ENCODE measurements around the gene CYP3A7. TPM values are rescaled to one million over a fixed set of nuclear protein-coding genes. Genes with fewer than 3 reads are reported as not detected.
"Not testable (repeated sequence)": the region's sequence is repeated elsewhere in the genome, so short reads cannot be mapped to it uniquely, and the experiment has no call there.

CYP3A7 gene
- total and polyA plus RNA-seq, 9 donors, result 0.04 to 0.36 (median 0.29) TPM; not detected in 3

DNA sequence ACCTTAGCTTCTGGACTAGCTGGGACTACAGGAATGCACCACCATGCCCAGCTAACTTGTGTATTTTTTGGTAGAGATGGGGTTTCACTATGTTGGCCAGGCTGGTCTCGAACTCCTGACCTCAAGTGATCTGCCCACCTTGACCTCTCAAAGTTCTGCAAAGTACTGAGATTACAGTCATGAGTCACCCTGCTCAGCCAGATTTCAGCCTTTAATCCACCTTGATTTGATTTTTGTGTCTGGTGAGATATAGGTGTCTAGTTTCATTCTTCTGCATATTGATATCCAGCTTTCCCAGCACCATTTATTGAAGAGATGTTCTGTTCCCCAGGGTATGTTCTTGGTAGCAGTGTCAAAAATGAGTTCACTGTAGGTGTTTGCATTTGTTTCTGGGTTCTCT lies 20.1 kb upstream of the CYP3A7 start:
- H3K4me1 ChIP-seq (ENCODE audit: insufficient read depth), result no peaks in the 10 kb centered on the region
- no peaks in the 10 kb centered on the region for H3K27me3 ChIP-seq
- intact Hi-C loops (cut with DNase I), result no loop called here
- TF ChIP-seq EP300 (IDR thresholded peaks at IDR 0.05) (no peak), POLR2A (IDR thresholded peaks at IDR 0.05) (no peak), CTCF (IDR thresholded peaks at IDR 0.05) (no peak)
- H3K9me3 ChIP-seq, result no peaks in the 10 kb centered on the region
- DNase-seq, result no peak
- no peaks in the 10 kb centered on the region for H3K36me3 ChIP-seq
- no peak overlapping the region for H3K27ac ChIP-seq
- H3K4me3 ChIP-seq, result no peak overlapping the region
- WGBS, 3 donors, result 91 to 100% (median 92%) methylated on average over 1 of the region's 1 CpG

GRCh38 chr7:99752356-99752755 lies 17.4 kb upstream of the CYP3A7 start:
- Histone ChIP-seq H3K9me3 (no peaks in the 10 kb centered on the region), H3K4me3 (no peak overlapping the region), H3K4me1 (ENCODE audit: insufficient read depth) (no peaks in the 10 kb centered on the region), H3K27ac (no peak overlapping the region), H3K36me3 (no peaks in the 10 kb centered on the region), H3K27me3 (no peaks in the 10 kb centered on the region)
- no peak for TF ChIP-seq CTCF (IDR thresholded peaks at IDR 0.05)
- no peak for TF ChIP-seq POLR2A (IDR thresholded peaks at IDR 0.05)
- no peak for TF ChIP-seq EP300 (IDR thresholded peaks at IDR 0.05)
- WGBS, 3 donors, result 31 to 47% (median 44%) methylated on average over 3 of the region's 3 CpGs
- intact Hi-C loops (cut with DNase I), result no loop called here
- no peak for DNase-seq

GRCh38 chr7:99751322-99752052 lies 16.5 kb upstream of the CYP3A7 start:
- H3K4me3 ChIP-seq; H3K9me3 ChIP-seq; H3K4me1 ChIP-seq (ENCODE audit: insufficient read depth); H3K27me3 ChIP-seq; DNase-seq; intact Hi-C loops (cut with DNase I); H3K27ac ChIP-seq; H3K36me3 ChIP-seq: not testable (repeated sequence)
- 5 to 18% (median 7%) methylated on average over 5 of the region's 5 CpGs for WGBS, 3 donors

- Histone ChIP-seq H3K36me3 (no peaks in the 10 kb centered on the region), H3K9me3 (no peaks in the 10 kb centered on the region), H3K4me3 (no peak overlapping the region), H3K27me3 (no peaks in the 10 kb centered on the region), H3K27ac (no peak overlapping the region), H3K4me1 (ENCODE audit: insufficient read depth) (no peaks in the 10 kb centered on the region)
- intact Hi-C loops (cut with DNase I), result no loop called here
- 77 to 83% (median 80%) methylated on average over 6 of the region's 6 CpGs for WGBS, 3 donors
- DNase-seq, result no peak
- TF ChIP-seq EP300 (IDR thresholded peaks at IDR 0.05) (no peak), POLR2A (IDR thresholded peaks at IDR 0.05) (no peak), CTCF (IDR thresholded peaks at IDR 0.05) (no peak)
Measured at GRCh38 chr7:99748846-99749579, 14.0 kb upstream of the CYP3A7 start.

DNA sequence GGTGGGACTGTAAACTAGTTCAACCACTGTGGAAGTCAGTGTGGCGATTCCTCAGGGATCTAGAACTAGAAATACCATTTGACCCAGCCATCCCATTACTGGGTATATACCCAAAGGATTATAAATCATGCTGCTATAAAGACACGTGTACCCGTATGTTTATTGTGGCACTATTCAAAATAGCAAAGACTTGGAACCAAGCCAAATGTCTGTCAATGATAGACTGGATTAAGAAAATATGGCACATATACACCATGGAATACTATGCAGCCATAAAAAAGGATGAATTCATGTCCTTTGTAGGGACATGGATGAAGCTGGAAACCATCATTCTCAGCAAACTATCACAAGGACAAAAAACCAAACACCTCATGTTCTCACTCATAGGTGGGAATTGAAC lies 11.9 kb upstream of the CYP3A7 start:
- intact Hi-C loops (cut with DNase I); H3K27me3 ChIP-seq; DNase-seq; H3K27ac ChIP-seq; H3K4me3 ChIP-seq; H3K4me1 ChIP-seq (ENCODE audit: insufficient read depth); H3K36me3 ChIP-seq; H3K9me3 ChIP-seq: not testable (repeated sequence)
- 83 to 88% (median 88%) methylated on average over 2 to 3 of the region's 3 CpGs for whole genome bisulfite sequencing, 3 donors

DNA sequence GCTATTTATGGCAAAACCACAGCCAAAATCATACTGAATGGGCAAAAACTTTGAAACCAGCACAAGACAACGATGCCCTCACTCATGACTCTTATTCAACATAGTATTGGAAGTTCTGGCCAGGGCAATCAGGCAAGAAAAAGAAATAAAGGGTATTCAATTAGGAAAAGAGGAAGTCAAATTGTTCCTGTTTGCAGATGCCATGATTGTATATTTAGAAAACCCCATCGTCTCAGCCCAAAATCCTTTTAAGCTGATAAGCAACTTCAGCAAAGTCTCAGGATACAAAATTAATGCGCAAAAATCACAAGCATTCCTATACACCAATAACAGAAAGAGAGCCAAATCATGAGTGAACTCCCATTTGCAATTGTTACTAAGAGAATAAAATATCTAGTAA lies 10.4 kb upstream of the CYP3A7 start:
- H3K27me3 ChIP-seq; H3K36me3 ChIP-seq; H3K27ac ChIP-seq; H3K4me1 ChIP-seq (ENCODE audit: insufficient read depth); H3K4me3 ChIP-seq; H3K9me3 ChIP-seq; DNase-seq; intact Hi-C loops (cut with DNase I): not testable (repeated sequence)
- 82 to 90% (median 82%) methylated on average over 3 of the region's 3 CpGs for WGBS, 3 donors
